A549 (cell line): Measurements from ENCODE around the gene RPL23.

Source experiments
- BHLHE40 ChIP-seq: IDR thresholded peaks from 2 replicates; pipeline ENCODE4 v1.6.1; 2012; ENCODE audit warnings: low read depth, low read length, inconsistent platforms
- CHD2 ChIP-seq: fragments of 150-350 bp; IDR thresholded peaks from 2 replicates; pipeline ENCODE4 v1.6.1; 2014; ENCODE audit warnings: low read length; ENCODE audit not compliant: partially characterized antibody
- GATA3 ChIP-seq: IDR thresholded peaks from 2 replicates; pipeline ENCODE4 v1.6.1; 2012; ENCODE audit warnings: borderline replicate concordance
- JUNB ChIP-seq: fragments of >200 bp; sonication (Bioruptor Twin); formaldehyde crosslinking; IDR thresholded peaks from 2 replicates; pipeline ENCODE4 v1.6.1; 2016
- KDM5A ChIP-seq: fragments of 200-600 bp; sonication (generic); IDR thresholded peaks from 2 replicates; pipeline ENCODE4 v1.6.1; 2016; ENCODE audit warnings: antibody characterized with exemption, mild to moderate bottlenecking
- MYC ChIP-seq: IDR thresholded peaks from 2 replicates; pipeline ENCODE4 v1.6.1; 2012; ENCODE audit warnings: mild to moderate bottlenecking, inconsistent platforms, low read length, improper control_type of control experiment, borderline replicate concordance
- POLR2A ChIP-seq: IDR thresholded peaks from 2 replicates; pipeline ENCODE4 v1.6.1; 2012; ENCODE audit warnings: mild to moderate bottlenecking, low read length
- RFX5 ChIP-seq: fragments of 450-650 bp; IDR thresholded peaks from 2 replicates; pipeline ENCODE4 v1.7.1; 2014; ENCODE audit warnings: antibody characterized with exemption, mild to moderate bottlenecking, moderate library complexity
- TF ChIP-seq, protein P1 (sequence below): fragments of >200 bp; sonication (Bioruptor Twin); formaldehyde crosslinking; IDR thresholded peaks from 3 replicates; pipeline ENCODE4 v1.5.1; 2016
- TF ChIP-seq, protein P2 (sequence below): fragments of 150-350 bp; IDR thresholded peaks from 2 replicates; pipeline ENCODE4 v1.6.1; 2014; ENCODE audit warnings: low read depth, mild to moderate bottlenecking, low read length
- TF ChIP-seq, protein P3 (sequence below): fragments of 200-600 bp; sonication (generic); IDR thresholded peaks from 2 replicates; pipeline ENCODE4 v1.6.1; 2016; ENCODE audit warnings: antibody characterized with exemption, mild to moderate bottlenecking, moderate library complexity
- TF ChIP-seq, protein P4 (sequence below): IDR thresholded peaks from 2 replicates; pipeline ENCODE4 v1.6.1; 2012; ENCODE audit warnings: low read depth, borderline replicate concordance

- TF ChIP-seq POLR2A: no peak
- TF ChIP-seq, protein P1, sequence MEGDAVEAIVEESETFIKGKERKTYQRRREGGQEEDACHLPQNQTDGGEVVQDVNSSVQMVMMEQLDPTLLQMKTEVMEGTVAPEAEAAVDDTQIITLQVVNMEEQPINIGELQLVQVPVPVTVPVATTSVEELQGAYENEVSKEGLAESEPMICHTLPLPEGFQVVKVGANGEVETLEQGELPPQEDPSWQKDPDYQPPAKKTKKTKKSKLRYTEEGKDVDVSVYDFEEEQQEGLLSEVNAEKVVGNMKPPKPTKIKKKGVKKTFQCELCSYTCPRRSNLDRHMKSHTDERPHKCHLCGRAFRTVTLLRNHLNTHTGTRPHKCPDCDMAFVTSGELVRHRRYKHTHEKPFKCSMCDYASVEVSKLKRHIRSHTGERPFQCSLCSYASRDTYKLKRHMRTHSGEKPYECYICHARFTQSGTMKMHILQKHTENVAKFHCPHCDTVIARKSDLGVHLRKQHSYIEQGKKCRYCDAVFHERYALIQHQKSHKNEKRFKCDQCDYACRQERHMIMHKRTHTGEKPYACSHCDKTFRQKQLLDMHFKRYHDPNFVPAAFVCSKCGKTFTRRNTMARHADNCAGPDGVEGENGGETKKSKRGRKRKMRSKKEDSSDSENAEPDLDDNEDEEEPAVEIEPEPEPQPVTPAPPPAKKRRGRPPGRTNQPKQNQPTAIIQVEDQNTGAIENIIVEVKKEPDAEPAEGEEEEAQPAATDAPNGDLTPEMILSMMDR: no peak
- no peak for TF ChIP-seq KDM5A
- no peak for TF ChIP-seq RFX5
- TF ChIP-seq, protein P2, sequence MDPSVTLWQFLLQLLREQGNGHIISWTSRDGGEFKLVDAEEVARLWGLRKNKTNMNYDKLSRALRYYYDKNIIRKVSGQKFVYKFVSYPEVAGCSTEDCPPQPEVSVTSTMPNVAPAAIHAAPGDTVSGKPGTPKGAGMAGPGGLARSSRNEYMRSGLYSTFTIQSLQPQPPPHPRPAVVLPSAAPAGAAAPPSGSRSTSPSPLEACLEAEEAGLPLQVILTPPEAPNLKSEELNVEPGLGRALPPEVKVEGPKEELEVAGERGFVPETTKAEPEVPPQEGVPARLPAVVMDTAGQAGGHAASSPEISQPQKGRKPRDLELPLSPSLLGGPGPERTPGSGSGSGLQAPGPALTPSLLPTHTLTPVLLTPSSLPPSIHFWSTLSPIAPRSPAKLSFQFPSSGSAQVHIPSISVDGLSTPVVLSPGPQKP: no peak
- TF ChIP-seq, protein P3, sequence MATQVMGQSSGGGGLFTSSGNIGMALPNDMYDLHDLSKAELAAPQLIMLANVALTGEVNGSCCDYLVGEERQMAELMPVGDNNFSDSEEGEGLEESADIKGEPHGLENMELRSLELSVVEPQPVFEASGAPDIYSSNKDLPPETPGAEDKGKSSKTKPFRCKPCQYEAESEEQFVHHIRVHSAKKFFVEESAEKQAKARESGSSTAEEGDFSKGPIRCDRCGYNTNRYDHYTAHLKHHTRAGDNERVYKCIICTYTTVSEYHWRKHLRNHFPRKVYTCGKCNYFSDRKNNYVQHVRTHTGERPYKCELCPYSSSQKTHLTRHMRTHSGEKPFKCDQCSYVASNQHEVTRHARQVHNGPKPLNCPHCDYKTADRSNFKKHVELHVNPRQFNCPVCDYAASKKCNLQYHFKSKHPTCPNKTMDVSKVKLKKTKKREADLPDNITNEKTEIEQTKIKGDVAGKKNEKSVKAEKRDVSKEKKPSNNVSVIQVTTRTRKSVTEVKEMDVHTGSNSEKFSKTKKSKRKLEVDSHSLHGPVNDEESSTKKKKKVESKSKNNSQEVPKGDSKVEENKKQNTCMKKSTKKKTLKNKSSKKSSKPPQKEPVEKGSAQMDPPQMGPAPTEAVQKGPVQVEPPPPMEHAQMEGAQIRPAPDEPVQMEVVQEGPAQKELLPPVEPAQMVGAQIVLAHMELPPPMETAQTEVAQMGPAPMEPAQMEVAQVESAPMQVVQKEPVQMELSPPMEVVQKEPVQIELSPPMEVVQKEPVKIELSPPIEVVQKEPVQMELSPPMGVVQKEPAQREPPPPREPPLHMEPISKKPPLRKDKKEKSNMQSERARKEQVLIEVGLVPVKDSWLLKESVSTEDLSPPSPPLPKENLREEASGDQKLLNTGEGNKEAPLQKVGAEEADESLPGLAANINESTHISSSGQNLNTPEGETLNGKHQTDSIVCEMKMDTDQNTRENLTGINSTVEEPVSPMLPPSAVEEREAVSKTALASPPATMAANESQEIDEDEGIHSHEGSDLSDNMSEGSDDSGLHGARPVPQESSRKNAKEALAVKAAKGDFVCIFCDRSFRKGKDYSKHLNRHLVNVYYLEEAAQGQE: no peak
- TF ChIP-seq, protein P4, sequence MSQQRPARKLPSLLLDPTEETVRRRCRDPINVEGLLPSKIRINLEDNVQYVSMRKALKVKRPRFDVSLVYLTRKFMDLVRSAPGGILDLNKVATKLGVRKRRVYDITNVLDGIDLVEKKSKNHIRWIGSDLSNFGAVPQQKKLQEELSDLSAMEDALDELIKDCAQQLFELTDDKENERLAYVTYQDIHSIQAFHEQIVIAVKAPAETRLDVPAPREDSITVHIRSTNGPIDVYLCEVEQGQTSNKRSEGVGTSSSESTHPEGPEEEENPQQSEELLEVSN: no peak
- no peak for TF ChIP-seq GATA3
- no peak for TF ChIP-seq MYC
- no peak for TF ChIP-seq JUNB
- TF ChIP-seq CHD2: no peak
- TF ChIP-seq BHLHE40: no peak
These were observed 45.9 kb upstream of the RPL23 start for GRCh38 chr17:38899421-38899820.
